M059J (cell line): ENCODE results near the gene UVSSA. TPM values are rescaled to one million over a fixed set of nuclear protein-coding genes. Genes with fewer than 3 reads are reported as not detected.
"Not testable (repeated sequence)": the region's sequence is repeated elsewhere in the genome, so short reads cannot be mapped to it uniquely, and the experiment has no call there.

ENCODE experiments used
- DNase-seq: peaks from one replicate; pipeline ENCODE4 v3.0.0-alpha.2; 2012; ENCODE audit warnings: low read depth
- total RNA-seq: library from RNA; depleted of rRNA; stranded (reverse); fragments of >200 nt; shearing (Covaris generic); gene quantifications from 2 replicates; pipeline ENCODE4 v1.2.3, GENCODE V29; 2014

Gene UVSSA
- total RNA-seq, 1 experiment from 2014 or later = 3.9 TPM

- DNase-seq = no peak
Observed at GRCh38 chr4:1376841-1377605, 30.0 kb downstream of the UVSSA start.

GRCh38 chr4:1377606-1378261 lies 30.7 kb downstream of the UVSSA start:
- no peak for DNase-seq

- DNase-seq = no peak
Observed at GRCh38 chr4:1378559-1379231, 31.7 kb downstream of the UVSSA start.

GRCh38 chr4:1379351-1379781 lies 32.4 kb downstream of the UVSSA start:
- no peak for DNase-seq

GRCh38 chr4:1379801-1380331 lies 32.9 kb downstream of the UVSSA start:
- no peak for DNase-seq

- DNase-seq = no peak
Observed at GRCh38 chr4:1380368-1381151, 33.6 kb downstream of the UVSSA start.

GRCh38 chr4:1381181-1381621 lies 34.2 kb downstream of the UVSSA start:
- DNase-seq = no peak

- DNase-seq = no peak
Observed at GRCh38 chr4:1381944-1382541, 35.0 kb downstream of the UVSSA start.

- DNase-seq = no peak
Observed at GRCh38 chr4:1382776-1383727, 36.0 kb downstream of the UVSSA start.

- no peak for DNase-seq
Observed at GRCh38 chr4:1383728-1384591, 37.0 kb downstream of the UVSSA start.

GRCh38 chr4:1384675-1385372 lies 37.8 kb downstream of the UVSSA start:
- no peak for DNase-seq

- DNase-seq = no peak
Observed at GRCh38 chr4:1385373-1386340, 38.6 kb downstream of the UVSSA start.

- DNase-seq = not testable (repeated sequence)
Observed at GRCh38 chr4:1393363-1393762, 46.4 kb downstream of the UVSSA start.

- no peak for DNase-seq
Observed at GRCh38 chr4:1393866-1394265, 46.9 kb downstream of the UVSSA start.

GRCh38 chr4:1394554-1395388 lies 47.8 kb downstream of the UVSSA start:
- DNase-seq = not testable (repeated sequence)

- DNase-seq = not testable (repeated sequence)
Observed at GRCh38 chr4:1395389-1395820, 48.4 kb downstream of the UVSSA start.
